Neuronal stem cell (in vitro differentiated cells): ENCODE results near the gene TYMP.

Experiments
- DNase-seq: peaks from one replicate; pipeline ENCODE4 v3.0.0-alpha.2; 2013; ENCODE audit warnings: low spot score
- H2AFZ ChIP-seq: one replicate; pipeline ENCODE4 v1.6.1; 2013; ENCODE audit warnings: mild to moderate bottlenecking, low read length, inconsistent platforms
- H2AK5ac ChIP-seq: 2 replicates; pipeline ENCODE4 v1.6.1; 2013; ENCODE audit warnings: low read depth, mild to moderate bottlenecking, inconsistent platforms, low read length, moderate library complexity, mixed read lengths
- H2BK120ac ChIP-seq: 2 replicates; pipeline ENCODE4 v1.6.1; 2013; ENCODE audit warnings: low read depth, mild to moderate bottlenecking, inconsistent platforms, low read length, moderate library complexity, mixed read lengths
- H2BK12ac ChIP-seq: one replicate; pipeline ENCODE4 v1.6.1; 2013; ENCODE audit warnings: low read length, inconsistent platforms
- H2BK15ac ChIP-seq: 2 replicates; pipeline ENCODE4 v1.6.1; 2013; ENCODE audit warnings: mild to moderate bottlenecking, low read length, inconsistent platforms, mixed read lengths
- H2BK5ac ChIP-seq: one replicate; pipeline ENCODE4 v1.6.1; 2013; ENCODE audit warnings: inconsistent platforms, mild to moderate bottlenecking, low read length, moderate library complexity
- H3K14ac ChIP-seq: one replicate; pipeline ENCODE4 v1.6.1; 2013; ENCODE audit warnings: low read length, inconsistent platforms
- H3K18ac ChIP-seq: 2 replicates; pipeline ENCODE4 v1.6.1; 2013; ENCODE audit warnings: low read length, inconsistent platforms
- H3K23ac ChIP-seq: 2 replicates; pipeline ENCODE4 v1.6.1; 2013; ENCODE audit warnings: low read depth, mild to moderate bottlenecking, mixed read lengths, low read length, inconsistent platforms; ENCODE audit not compliant: poor library complexity
- H3K27ac ChIP-seq: replicated peaks from 3 replicates; pipeline ENCODE4 v1.5.1; 2013; ENCODE audit warnings: low read length, inconsistent platforms
- H3K27me3 ChIP-seq, 3 experiments: 2 replicates each; pipeline ENCODE4 v1.6.1; 2013; ENCODE audit warnings: low read length in 3 of 3, mild to moderate bottlenecking in 2 of 3, inconsistent platforms in 1 of 3, low read depth in 1 of 3, mixed read lengths in 1 of 3, moderate library complexity in 1 of 3; ENCODE audit not compliant: control insufficient read depth in 3 of 3, insufficient read depth in 3 of 3
- H3K36me3 ChIP-seq, 2 donors: replicated peaks in 1 of 2; 2 replicates each; pipeline ENCODE4 v1.6.1; 2013; ENCODE audit warnings: low read length in 2 of 2; ENCODE audit not compliant: control insufficient read depth in 2 of 2, insufficient read depth in 2 of 2
- H3K4ac ChIP-seq: 2 replicates; pipeline ENCODE4 v1.6.1; 2013; ENCODE audit warnings: inconsistent platforms, mild to moderate bottlenecking, low read length, moderate library complexity
- H3K4me1 ChIP-seq, 2 donors: 1 replicate in 1 of 2; 2 replicates in 1 of 2; pipeline ENCODE4 v1.6.1; 2013; ENCODE audit warnings: low read length in 2 of 2, low read depth in 1 of 2; ENCODE audit not compliant: control insufficient read depth in 2 of 2, insufficient read depth in 1 of 2
- H3K4me2 ChIP-seq: one replicate; pipeline ENCODE4 v1.6.1; 2013; ENCODE audit warnings: mild to moderate bottlenecking, low read length, inconsistent platforms; ENCODE audit not compliant: insufficient read depth, poor library complexity, severe bottlenecking
- H3K4me3 ChIP-seq, 2 donors: 2 replicates each; pipeline ENCODE4 v1.5.1; 2013; ENCODE audit warnings: low read length in 2 of 2, mild to moderate bottlenecking in 2 of 2, inconsistent platforms in 1 of 2, moderate library complexity in 1 of 2
- H3K79me1 ChIP-seq: one replicate; pipeline ENCODE4 v1.6.1; 2013; ENCODE audit warnings: low read depth, mild to moderate bottlenecking, inconsistent platforms, low read length, moderate library complexity
- H3K9ac ChIP-seq: one replicate; pipeline ENCODE4 v1.6.1; 2013; ENCODE audit warnings: mild to moderate bottlenecking, low read depth, low read length, inconsistent platforms; ENCODE audit not compliant: poor library complexity
- H3K9me3 ChIP-seq, 2 donors: replicated peaks in 1 of 2; 2 replicates each; pipeline versions ENCODE3 to v1.6.1; 2013; ENCODE audit warnings: low read length in 2 of 2, mild to moderate bottlenecking in 2 of 2, inconsistent platforms in 1 of 2, low read depth in 1 of 2, mixed read lengths in 1 of 2, moderate library complexity in 1 of 2; ENCODE audit not compliant: control insufficient read depth in 2 of 2, insufficient read depth in 1 of 2
- H4K8ac ChIP-seq: one replicate; pipeline ENCODE4 v1.6.1; 2013; ENCODE audit warnings: low read depth, mild to moderate bottlenecking, inconsistent platforms, low read length, moderate library complexity
- H4K91ac ChIP-seq: one replicate; pipeline ENCODE4 v1.6.1; 2013; ENCODE audit warnings: low read length, low read depth, mild to moderate bottlenecking, inconsistent platforms; ENCODE audit not compliant: poor library complexity
- WGBS, 2 donors: extraction: QIAGEN DNeasy Blood & Tissue Kit; methylation state at CpG; one replicate each; pipeline ENCODE4 v1.1.7; 2013; ENCODE audit warnings: missing lambda C conversion rate in 2 of 2, mixed read lengths in 1 of 2; ENCODE audit not compliant: insufficient read length in 2 of 2, insufficient replicate concordance in 1 of 2; ENCODE audit errors: extremely low coverage in 2 of 2; 5-methylcytosine and 5-hydroxymethylcytosine counted together

TYMP gene

DNA sequence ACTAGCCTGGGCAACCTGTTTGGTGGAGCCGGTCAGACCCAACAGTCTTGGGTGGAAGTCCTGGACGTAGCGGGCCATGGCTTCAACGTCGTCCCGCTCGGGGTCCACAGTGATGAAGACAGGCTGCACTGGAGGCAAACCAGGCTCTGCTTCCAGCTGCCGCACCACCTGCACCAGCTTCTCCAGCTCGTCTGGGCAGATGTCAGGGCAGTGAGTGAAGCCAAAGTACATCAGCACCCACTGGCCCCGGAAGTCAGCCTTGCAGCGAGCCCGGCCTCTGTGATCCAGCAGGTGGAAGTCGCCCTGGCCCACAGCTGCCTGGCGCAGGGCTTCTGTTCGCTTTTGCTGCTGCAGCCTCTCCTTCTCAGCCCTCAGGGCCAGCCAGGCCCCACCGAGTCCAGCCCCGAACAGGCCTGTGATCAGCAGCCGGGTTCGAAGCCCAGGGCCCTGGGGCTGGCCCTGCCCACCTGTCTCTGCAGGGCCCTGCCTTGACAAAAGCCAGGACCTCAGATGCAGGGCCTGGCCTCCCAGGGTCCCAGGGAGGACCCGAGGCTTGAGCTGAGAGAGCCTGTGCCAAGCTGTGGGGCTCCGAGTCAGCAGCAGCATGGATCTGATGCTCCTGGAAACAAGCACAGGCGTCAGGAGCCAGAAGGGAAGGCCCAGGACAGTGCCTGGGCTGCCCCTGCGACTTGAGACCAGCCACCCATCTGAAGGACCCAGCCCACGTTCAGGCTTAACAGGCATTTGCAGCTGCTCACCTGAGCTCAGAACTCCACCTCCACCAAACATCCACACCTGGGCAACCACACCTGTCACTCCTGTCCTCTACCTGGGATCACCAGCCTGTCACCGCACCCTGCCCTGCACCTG is 5.8 kb downstream of the TYMP start:
- Histone ChIP-seq H3K9ac (peak overlapping the region; percentile 74), H4K91ac (no peak overlapping the region), H3K27ac (no peak overlapping the region), H3K36me3 (peaks cover 40 to 51% of the 10 kb centered on the region in 2 donors), H3K23ac (no peak overlapping the region), H3K27me3 (peaks cover 0 to 5% (median 0%) of the 10 kb centered on the region in 3 experiments), H2AK5ac (no peak overlapping the region), H3K4me1 (peaks cover 11 to 17% of the 10 kb centered on the region in 2 donors), H2AFZ (no peak overlapping the region), H3K4ac (no peak overlapping the region), H3K18ac (no peak overlapping the region), H3K4me3 (peak overlapping the region; percentile 38 to 84), H3K4me2 (no peak overlapping the region), H2BK15ac (no peak overlapping the region), H2BK12ac (no peak overlapping the region), H2BK120ac (no peak overlapping the region), H2BK5ac (no peak overlapping the region), H4K8ac (no peak overlapping the region), H3K9me3 (peaks cover 2 to 6% of the 10 kb centered on the region in 2 donors), H3K14ac (no peak overlapping the region), H3K79me1 (peaks cover 12% of the 10 kb centered on the region)
- no peak for DNase-seq
- WGBS, 2 donors = no CpG with 5 or more reads among the region's 25 CpGs

GRCh38 chr22:50523458-50523805 is 6.4 kb downstream of the TYMP start:
- WGBS, 2 donors = no CpG with 5 or more reads among the region's 16 CpGs
- Histone ChIP-seq H2AFZ (no peak overlapping the region), H3K9me3 (peaks cover under 1 to 3% of the 10 kb centered on the region in 2 donors), H4K91ac (no peak overlapping the region), H3K4me3 (no peak overlapping the region), H4K8ac (no peak overlapping the region), H3K36me3 (peaks cover 44 to 58% of the 10 kb centered on the region in 2 donors), H3K79me1 (peaks cover 12% of the 10 kb centered on the region), H3K9ac (no peak overlapping the region), H2AK5ac (no peak overlapping the region), H2BK5ac (no peak overlapping the region), H3K14ac (no peak overlapping the region), H2BK120ac (no peak overlapping the region), H3K27me3 (peaks cover 0 to under 1% (median 0%) of the 10 kb centered on the region in 3 experiments), H3K18ac (no peak overlapping the region), H3K4me2 (no peak overlapping the region), H2BK15ac (no peak overlapping the region), H3K4me1 (peaks cover 11 to 17% of the 10 kb centered on the region in 2 donors), H3K4ac (no peak overlapping the region), H3K27ac (no peak overlapping the region), H2BK12ac (no peak overlapping the region), H3K23ac (peak overlapping the region; percentile 55)
- no peak for DNase-seq

- Histone ChIP-seq H3K27me3 (no peaks in the 10 kb centered on the region), H3K9ac (no peak overlapping the region)
- WGBS, 2 donors = no CpG with 5 or more reads among the region's 22 CpGs
These were observed 6.9 kb downstream of the TYMP start for GRCh38 chr22:50522806-50523438.

DNA sequence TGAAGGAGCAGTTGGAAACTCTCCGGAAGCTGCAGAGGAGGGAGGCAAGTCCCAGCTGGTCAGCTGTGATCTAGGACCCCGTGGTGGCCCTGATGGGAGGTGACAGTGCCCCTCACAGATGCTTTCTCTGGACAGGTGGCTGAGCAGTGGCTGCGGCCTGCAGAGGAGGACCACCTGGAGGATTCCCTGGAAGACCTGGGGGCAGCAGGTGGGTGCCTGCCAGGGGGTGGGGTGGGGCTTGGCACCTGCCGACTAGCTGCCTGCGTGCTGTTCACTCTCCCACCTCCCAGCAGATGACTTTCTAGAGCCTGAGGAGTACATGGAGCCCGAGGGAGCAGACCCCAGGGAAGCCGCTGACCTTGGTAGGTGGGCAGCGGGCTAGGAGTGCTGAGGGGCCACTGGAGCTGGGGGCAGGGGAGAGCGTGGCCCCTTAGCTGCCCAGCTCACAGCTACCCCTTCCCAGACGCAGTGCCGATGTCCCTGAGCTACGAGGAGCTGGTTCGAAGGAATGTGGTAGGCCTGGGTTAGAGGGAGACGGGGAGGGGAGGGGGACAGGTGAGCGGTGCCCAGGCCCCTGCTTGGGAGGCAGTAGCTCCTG is 7.5 kb downstream of the TYMP start:
- no peak overlapping the region for H3K4me3 ChIP-seq
- no peak overlapping the region for H3K14ac ChIP-seq
- H4K91ac ChIP-seq = no peak overlapping the region
- H2AFZ ChIP-seq = no peak overlapping the region
- H3K27me3 ChIP-seq = no peaks in the 10 kb centered on the region
- no peak overlapping the region for H4K8ac ChIP-seq
- H3K18ac ChIP-seq = no peak overlapping the region
- no peak overlapping the region for H2BK15ac ChIP-seq
- no CpG with 5 or more reads among the region's 15 CpGs for WGBS, 2 donors
- no peak overlapping the region for H3K4me2 ChIP-seq
- no peaks in the 10 kb centered on the region for H3K9me3 ChIP-seq
- no peak overlapping the region for H2BK12ac ChIP-seq
- peaks cover 13% of the 10 kb centered on the region for H3K79me1 ChIP-seq
- peak overlapping the region; percentile 39 for H2BK5ac ChIP-seq
- H3K9ac ChIP-seq = no peak overlapping the region
- peaks cover 55 to 69% of the 10 kb centered on the region in 2 donors for H3K36me3 ChIP-seq
- DNase-seq = no peak
- no peak overlapping the region for H2AK5ac ChIP-seq
- H3K4ac ChIP-seq = no peak overlapping the region
- peaks cover 11 to 16% of the 10 kb centered on the region in 2 donors for H3K4me1 ChIP-seq
- H2BK120ac ChIP-seq = no peak overlapping the region
- H3K27ac ChIP-seq = no peak overlapping the region
- no peak overlapping the region for H3K23ac ChIP-seq

More at GRCh38 chr22:50522806-50523438, 6.9 kb downstream of the TYMP start:
- Histone ChIP-seq H3K9me3 (no peaks in the 10 kb centered on the region), H3K79me1 (peaks cover 12% of the 10 kb centered on the region), H3K4me2 (no peak overlapping the region), H2AK5ac (no peak overlapping the region), H4K91ac (no peak overlapping the region), H4K8ac (peak overlapping the region; percentile 48), H3K4ac (no peak overlapping the region), H3K14ac (no peak overlapping the region), H3K23ac (peak overlapping the region; percentile 55), H3K36me3 (peaks cover 49 to 63% of the 10 kb centered on the region in 2 donors), H2BK120ac (no peak overlapping the region), H2AFZ (no peak overlapping the region), H3K27ac (no peak overlapping the region), H2BK12ac (no peak overlapping the region), H3K4me1 (peaks cover 11 to 17% of the 10 kb centered on the region in 2 donors), H2BK5ac (peak overlapping the region; percentile 39), H3K4me3 (no peak overlapping the region), H2BK15ac (no peak overlapping the region), H3K18ac (no peak overlapping the region)
- no peak for DNase-seq
